K562 (cell line): ENCODE data around the gene TIA1.

Experiments
- EP300 ChIP-seq: IDR thresholded peaks from 2 replicates; pipeline ENCODE4 v1.6.1; 2012; ENCODE audit warnings: low read length, improper control_type of control experiment
- ESRRB ChIP-seq: fragments of 250-450 bp; sonication (Bioruptor Pico); IDR thresholded peaks from 2 replicates; pipeline ENCODE4 v1.5.0; 2020; ENCODE audit warnings: mild to moderate bottlenecking, moderate library complexity, borderline replicate concordance
- GATAD2B ChIP-seq: fragments of 450-650 bp; IDR thresholded peaks from 2 replicates; pipeline ENCODE4 v1.6.1; 2017; ENCODE audit warnings: mild to moderate bottlenecking, borderline replicate concordance
- NFE2L1 ChIP-seq: fragments of 450-650 bp; IDR thresholded peaks from 2 replicates; pipeline ENCODE4 v1.6.1; 2016; ENCODE audit warnings: missing genetic modification characterization, low read depth, mild to moderate bottlenecking, missing compliant biosample characterization, moderate library complexity, borderline replicate concordance
- RAD51 ChIP-seq: fragments of 450-650 bp; IDR thresholded peaks from 2 replicates; pipeline ENCODE4 v1.7.1; 2016; ENCODE audit warnings: low read depth, mild to moderate bottlenecking, borderline replicate concordance
- ZC3H4 ChIP-seq: sonication (generic); formaldehyde crosslinking; IDR thresholded peaks from 2 replicates; pipeline ENCODE4 v1.9.0; 2021; ENCODE audit warnings: missing genetic modification reagents, borderline replicate concordance
- ZFP36 ChIP-seq: fragments of 150-350 bp; IDR thresholded peaks from 2 replicates; pipeline ENCODE4 v1.6.1; 2018; ENCODE audit warnings: low read length, low read depth; ENCODE audit not compliant: partially characterized antibody
- ZNF717 ChIP-seq: fragments of 250-450 bp; sonication (Bioruptor Pico); IDR thresholded peaks from 2 replicates; pipeline ENCODE4 v1.5.0; 2021
- TF ChIP-seq, protein P1 (sequence below): fragments of 150-350 bp; IDR thresholded peaks from 2 replicates; pipeline ENCODE4 v1.6.1; 2014; ENCODE audit warnings: low read depth, mild to moderate bottlenecking, low read length, borderline replicate concordance
- TF ChIP-seq, protein P2 (sequence below): sonication (generic); formaldehyde crosslinking; IDR thresholded peaks from 2 replicates; pipeline ENCODE4 v1.8.1; 2023; ENCODE audit warnings: mild to moderate bottlenecking, missing genetic modification reagents

DNA sequence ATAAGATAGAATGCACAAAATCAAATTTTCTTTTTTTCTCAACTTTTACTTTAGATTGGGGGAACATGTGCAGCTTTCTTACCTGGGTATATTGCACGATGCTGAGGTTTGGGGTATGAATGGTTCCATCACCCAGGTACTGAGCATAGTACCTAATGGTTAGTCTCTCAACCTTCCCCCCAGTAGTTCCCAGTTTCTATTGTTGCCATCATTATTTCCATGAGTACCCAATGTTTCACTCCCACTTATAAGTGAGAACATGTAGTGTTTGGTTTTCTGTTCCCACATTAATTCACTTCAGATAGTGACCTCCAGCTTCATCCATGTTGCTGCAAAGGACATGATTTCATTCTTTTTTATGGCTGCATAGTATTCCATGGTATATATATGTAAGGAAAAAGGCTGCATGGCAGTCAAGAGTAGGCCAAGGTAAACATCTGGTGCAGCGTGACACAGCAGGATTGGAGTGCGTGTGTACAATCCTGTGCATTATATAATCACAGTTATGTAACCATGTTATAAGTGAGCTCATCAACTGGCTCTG, 47.1 kb downstream of the TIA1 start:
- TF ChIP-seq NFE2L1 (tag) (no peak), RAD51 (no peak), ESRRB (CRISPR knock-in tag) (no peak), ZNF717 (CRISPR knock-in tag) (no peak), GATAD2B (no peak), EP300 (no peak), ZFP36 (no peak), ZC3H4 (CRISPR knock-in tag) (no peak)
- TF ChIP-seq, protein P1, sequence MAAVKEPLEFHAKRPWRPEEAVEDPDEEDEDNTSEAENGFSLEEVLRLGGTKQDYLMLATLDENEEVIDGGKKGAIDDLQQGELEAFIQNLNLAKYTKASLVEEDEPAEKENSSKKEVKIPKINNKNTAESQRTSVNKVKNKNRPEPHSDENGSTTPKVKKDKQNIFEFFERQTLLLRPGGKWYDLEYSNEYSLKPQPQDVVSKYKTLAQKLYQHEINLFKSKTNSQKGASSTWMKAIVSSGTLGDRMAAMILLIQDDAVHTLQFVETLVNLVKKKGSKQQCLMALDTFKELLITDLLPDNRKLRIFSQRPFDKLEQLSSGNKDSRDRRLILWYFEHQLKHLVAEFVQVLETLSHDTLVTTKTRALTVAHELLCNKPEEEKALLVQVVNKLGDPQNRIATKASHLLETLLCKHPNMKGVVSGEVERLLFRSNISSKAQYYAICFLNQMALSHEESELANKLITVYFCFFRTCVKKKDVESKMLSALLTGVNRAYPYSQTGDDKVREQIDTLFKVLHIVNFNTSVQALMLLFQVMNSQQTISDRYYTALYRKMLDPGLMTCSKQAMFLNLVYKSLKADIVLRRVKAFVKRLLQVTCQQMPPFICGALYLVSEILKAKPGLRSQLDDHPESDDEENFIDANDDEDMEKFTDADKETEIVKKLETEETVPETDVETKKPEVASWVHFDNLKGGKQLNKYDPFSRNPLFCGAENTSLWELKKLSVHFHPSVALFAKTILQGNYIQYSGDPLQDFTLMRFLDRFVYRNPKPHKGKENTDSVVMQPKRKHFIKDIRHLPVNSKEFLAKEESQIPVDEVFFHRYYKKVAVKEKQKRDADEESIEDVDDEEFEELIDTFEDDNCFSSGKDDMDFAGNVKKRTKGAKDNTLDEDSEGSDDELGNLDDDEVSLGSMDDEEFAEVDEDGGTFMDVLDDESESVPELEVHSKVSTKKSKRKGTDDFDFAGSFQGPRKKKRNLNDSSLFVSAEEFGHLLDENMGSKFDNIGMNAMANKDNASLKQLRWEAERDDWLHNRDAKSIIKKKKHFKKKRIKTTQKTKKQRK: no peak
- TF ChIP-seq, protein P2, sequence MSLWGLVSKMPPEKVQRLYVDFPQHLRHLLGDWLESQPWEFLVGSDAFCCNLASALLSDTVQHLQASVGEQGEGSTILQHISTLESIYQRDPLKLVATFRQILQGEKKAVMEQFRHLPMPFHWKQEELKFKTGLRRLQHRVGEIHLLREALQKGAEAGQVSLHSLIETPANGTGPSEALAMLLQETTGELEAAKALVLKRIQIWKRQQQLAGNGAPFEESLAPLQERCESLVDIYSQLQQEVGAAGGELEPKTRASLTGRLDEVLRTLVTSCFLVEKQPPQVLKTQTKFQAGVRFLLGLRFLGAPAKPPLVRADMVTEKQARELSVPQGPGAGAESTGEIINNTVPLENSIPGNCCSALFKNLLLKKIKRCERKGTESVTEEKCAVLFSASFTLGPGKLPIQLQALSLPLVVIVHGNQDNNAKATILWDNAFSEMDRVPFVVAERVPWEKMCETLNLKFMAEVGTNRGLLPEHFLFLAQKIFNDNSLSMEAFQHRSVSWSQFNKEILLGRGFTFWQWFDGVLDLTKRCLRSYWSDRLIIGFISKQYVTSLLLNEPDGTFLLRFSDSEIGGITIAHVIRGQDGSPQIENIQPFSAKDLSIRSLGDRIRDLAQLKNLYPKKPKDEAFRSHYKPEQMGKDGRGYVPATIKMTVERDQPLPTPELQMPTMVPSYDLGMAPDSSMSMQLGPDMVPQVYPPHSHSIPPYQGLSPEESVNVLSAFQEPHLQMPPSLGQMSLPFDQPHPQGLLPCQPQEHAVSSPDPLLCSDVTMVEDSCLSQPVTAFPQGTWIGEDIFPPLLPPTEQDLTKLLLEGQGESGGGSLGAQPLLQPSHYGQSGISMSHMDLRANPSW (CRISPR knock-in tag): no peak
